ENCODE measurements around the gene RETREG2.

The RETREG2 gene

DNA sequence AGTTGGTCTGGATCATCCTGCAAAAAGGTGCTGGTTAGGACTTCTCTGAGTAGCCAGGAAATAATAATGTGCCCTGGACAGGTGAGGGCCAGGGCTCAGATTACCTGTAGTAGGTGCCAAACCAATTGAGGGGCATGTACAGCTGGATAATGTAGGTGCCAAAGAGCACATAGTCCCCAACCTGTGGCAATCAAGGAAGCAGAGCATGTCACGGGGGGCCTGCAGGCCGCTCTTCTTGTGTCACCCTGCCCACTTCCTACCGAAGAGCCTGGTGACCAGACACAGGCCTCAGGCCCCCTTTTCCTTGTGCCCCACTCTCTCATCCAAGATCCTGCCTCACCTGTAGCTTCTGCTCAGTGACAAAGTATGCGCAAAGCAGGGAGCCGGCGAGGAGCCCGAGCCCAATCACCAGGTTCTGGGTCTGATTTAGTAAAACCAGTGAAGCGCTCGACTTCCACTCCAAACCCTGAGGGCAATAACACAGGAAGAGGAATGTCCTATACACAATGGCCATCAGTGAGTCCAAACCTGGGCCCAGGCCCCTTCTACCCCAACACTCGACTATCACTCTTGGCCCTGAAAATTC lies 35.5 kb downstream of the RETREG2 start:
- DNase-seq = no peak

DNA sequence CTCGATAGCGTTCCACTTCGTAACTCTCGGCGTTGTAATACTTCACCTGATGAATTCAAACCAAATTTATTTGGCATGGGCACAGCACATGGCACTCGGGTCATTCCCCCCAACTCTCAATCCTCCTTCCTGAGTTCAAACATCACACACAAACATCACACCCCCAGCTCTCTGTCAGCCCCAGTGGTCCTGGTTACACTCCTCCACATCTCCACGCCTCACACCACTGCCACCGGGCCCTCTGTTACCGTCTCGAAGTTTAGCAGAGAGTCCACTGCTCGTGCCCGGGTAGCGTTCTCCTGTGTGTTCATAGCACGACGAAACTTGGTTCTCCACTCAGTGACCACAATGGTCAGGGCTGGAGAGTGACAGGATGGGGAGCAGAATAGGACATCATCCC lies 36.1 kb downstream of the RETREG2 start:
- DNase-seq = no peak

DNA sequence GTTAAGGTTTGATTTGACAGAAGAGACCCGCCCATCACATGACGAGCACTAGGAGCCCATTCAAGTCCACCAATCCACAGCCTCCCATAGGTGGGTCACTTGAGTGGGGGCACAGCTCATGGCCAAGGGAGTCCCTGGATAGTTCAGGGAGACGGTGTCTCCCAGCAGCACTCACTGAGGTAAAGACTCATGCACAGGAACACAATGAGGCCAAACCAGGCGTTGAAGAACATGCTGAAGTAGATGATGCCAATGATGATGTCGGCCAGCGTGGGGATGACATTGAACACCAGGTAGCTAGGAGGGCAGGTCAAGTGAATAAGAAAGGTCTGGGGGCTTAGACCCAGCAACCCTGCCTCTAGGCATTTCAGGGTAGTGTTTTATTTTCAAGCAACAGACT lies 36.7 kb downstream of the RETREG2 start:
- DNase-seq = no peak

- DNase-seq = no peak
Observed at GRCh38 chr2:219215871-219216534, 37.9 kb downstream of the RETREG2 start.

GRCh38 chr2:219216535-219216915 lies 38.5 kb downstream of the RETREG2 start:
- no peak for DNase-seq

GRCh38 chr2:219218217-219218731 lies 40.2 kb downstream of the RETREG2 start:
- peak in 49 of 56 donors; percentile 26 to 87 (median 67) for DNase-seq

- DNase-seq = peak; percentile 24 to 99 (median 94)
Observed at GRCh38 chr2:219218732-219219701, 40.9 kb downstream of the RETREG2 start, which contains the start of gene ABCB6. TSS of gene ABCB6 (minus strand) at chr2:219218958. CDS start at chr2:219218673, 285 bp downstream.

DNA sequence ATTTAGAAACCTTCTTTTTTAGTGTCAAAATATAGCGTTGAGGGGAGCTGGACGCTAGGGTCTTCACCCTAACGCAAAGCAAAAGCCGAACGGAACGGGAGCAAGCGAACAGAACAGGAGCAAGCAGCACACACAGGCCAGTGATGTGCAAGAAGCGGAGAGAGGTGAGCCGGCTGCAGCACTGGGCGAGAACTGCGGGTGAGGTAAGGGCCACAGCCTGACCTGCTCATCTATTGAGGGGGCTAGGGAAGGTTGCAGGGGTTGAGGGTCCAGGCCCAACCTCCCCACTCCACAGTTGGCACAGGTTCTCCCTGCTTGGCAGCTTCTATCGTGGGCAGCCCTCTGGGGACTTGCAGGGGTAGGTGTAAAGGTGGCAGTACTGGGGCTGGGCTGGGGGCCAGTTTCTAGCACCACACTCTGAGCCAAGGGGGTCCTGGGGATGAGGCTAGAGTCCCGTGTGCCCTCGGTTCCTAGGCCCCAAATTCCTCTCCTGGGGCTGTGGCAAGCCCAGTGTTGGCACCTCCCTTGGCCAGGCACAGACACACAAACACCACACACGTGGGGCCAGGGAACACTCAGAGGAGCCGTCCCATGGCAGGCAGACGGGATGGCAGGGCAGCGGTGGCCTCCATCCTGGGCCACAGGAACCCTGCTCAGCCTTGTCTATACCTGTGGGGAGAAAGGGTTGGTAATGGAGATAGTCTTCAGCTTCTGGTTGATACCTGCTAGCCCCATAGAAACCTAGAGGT lies 41.9 kb downstream of the RETREG2 start:
- no peak for DNase-seq

DNA sequence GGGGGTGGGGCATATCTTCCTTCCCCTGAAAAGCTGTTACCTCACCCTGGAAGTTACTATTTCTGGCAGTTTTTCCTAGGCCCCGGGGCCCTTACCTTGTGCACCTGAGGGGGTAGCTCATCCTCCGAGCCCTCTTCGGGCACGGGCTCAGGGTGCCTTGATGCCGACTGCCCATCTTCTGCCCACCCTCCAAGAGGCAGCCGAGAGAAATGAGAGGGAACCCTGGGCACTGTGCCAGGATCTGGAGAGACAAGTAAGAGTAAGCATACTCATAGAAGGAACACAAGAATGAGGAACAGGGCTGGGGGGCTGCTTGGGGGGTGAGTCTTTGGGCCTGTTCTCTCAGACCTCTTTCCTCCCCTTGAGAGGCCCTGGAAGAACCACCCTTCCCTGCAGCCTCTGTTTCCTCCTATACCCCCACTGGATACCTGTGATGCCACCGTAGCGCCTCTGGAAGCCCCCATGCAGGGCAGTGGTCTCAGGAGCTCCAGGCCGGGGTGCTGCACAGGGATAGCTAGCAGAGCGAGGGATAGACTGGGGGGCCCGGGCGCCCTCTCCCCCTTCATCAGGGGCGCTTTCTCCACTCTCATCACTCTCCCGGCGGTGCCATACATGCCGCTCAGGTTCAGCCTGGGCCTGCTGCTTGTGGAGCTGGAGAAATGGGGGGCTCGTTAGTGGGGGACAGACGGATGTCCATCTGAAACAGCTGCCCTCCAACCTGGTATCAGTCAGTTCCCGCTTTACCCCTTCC lies 42.8 kb downstream of the RETREG2 start:
- DNase-seq = no peak

GRCh38 chr2:219221957-219222518 lies 44.0 kb downstream of the RETREG2 start:
- peak in 1 of 56 donors; percentile 2 for DNase-seq

DNA sequence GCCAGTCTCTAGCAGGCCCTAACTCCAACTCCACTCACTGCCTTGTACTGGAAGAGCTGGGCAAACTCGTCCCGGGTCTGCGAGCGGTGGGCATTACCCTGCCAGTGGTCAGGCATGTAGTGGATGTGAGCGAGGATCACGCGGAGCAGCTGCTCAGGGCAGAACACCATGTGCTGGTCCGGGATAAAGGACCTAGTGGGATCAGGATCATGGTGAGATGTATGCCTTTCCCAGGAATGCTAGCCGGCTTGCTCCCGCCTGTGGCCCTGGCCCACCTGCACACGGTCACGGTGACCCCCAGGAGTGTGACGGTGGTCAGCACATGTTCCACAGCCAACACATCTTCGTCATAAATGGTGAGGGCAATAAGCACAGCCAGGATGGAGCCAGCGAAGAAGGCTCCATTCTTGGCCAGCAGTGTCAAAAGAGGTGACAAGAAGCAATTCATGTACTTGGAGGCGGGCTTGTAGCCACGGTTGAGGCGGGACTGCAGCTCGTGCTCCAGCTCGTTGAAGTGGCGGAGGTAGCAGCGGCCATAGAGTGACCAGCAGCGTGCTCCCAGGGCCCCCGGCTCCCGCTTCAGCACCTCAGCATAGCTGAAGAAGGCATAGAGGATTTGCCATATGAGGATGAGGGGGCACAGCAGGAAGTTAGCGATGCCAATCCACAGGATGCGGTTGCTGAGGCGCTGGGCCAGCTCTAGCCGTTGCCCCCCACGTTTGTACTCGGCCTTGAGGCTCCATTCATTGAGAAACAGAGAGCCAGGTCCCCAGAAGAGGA lies 45.9 kb downstream of the RETREG2 start:
- DNase-seq = no peak

GRCh38 chr2:219225350-219225749 lies 47.3 kb downstream of the RETREG2 start:
- no peak for DNase-seq

GRCh38 chr2:219228041-219228910 lies 50.2 kb downstream of the RETREG2 start:
- DNase-seq = peak in 1 of 56 donors; percentile 45

GRCh38 chr2:219228911-219229304 lies 50.8 kb downstream of the RETREG2 start:
- DNase-seq = peak in 1 of 56 donors; percentile 44

GRCh38 chr2:219229305-219230058 lies 51.4 kb downstream of the RETREG2 start, which contains the start of the genes ANKZF1 and ATG9A:
TSS of gene ANKZF1 (plus strand) at chr2:219229806. CDS start at chr2:219230258, 452 bp downstream.
TSS of gene ATG9A (minus strand) at chr2:219229636. CDS start at chr2:219228024, 1,612 bp downstream.
- peak; percentile 53 to 99 (median 98) for DNase-seq

GRCh38 chr2:219230059-219230540 lies 52.0 kb downstream of the RETREG2 start:
- peak in 3 of 56 donors; percentile 17 to 52 (median 51) for DNase-seq

GRCh38 chr2:219234331-219234730 lies 56.3 kb downstream of the RETREG2 start:
- no peak for DNase-seq

Measured in amygdala (tissue), 56 donors.